H4 (cell line): ENCODE results near the gene ZBTB12. TPM values are rescaled to one million over a fixed set of nuclear protein-coding genes. Genes with fewer than 3 reads are reported as not detected.
"Not testable (repeated sequence)": the region's sequence is repeated elsewhere in the genome, so short reads cannot be mapped to it uniquely, and the experiment has no call there.

Source experiments
- DNase-seq: peaks from one replicate; pipeline ENCODE4 v3.0.0-alpha.2; 2015; ENCODE audit warnings: low spot score
- total RNA-seq: library from RNA; depleted of rRNA; stranded (reverse); fragments of >200 nt; shearing (Covaris generic); gene quantifications from 2 replicates; pipeline ENCODE4 v1.2.3, GENCODE V29; 2014

The ZBTB12 gene
- total RNA-seq, 1 experiment from 2014 or later, result 0.70 TPM

GRCh38 chr6:31922942-31923341, 21.1 kb upstream of the ZBTB12 start:
- DNase-seq, result no peak

GRCh38 chr6:31920811-31921210, 18.9 kb upstream of the ZBTB12 start:
- no peak for DNase-seq

GRCh38 chr6:31919624-31920303, 17.9 kb upstream of the ZBTB12 start:
- no peak for DNase-seq

GRCh38 chr6:31918069-31918720, 16.3 kb upstream of the ZBTB12 start:
- DNase-seq, result no peak

- DNase-seq, result no peak
Measured at GRCh38 chr6:31915756-31916155, 13.9 kb upstream of the ZBTB12 start.

- DNase-seq, result no peak
Measured at GRCh38 chr6:31915351-31915750, 13.5 kb upstream of the ZBTB12 start.

- no peak for DNase-seq
Measured at GRCh38 chr6:31911826-31912585, 10.1 kb upstream of the ZBTB12 start.

GRCh38 chr6:31909298-31909697, 7.4 kb upstream of the ZBTB12 start:
- not testable (repeated sequence) for DNase-seq

- DNase-seq, result no peak
Measured at GRCh38 chr6:31908791-31909190, 6.9 kb upstream of the ZBTB12 start.

- not testable (repeated sequence) for DNase-seq
Measured at GRCh38 chr6:31908255-31908654, 6.4 kb upstream of the ZBTB12 start.

GRCh38 chr6:31907158-31907813, 5.4 kb upstream of the ZBTB12 start:
- peak; percentile 90 for DNase-seq

GRCh38 chr6:31906727-31907126, 4.8 kb upstream of the ZBTB12 start:
- DNase-seq, result not testable (repeated sequence)

GRCh38 chr6:31906122-31906521, 4.2 kb upstream of the ZBTB12 start:
- DNase-seq, result no peak

GRCh38 chr6:31905041-31905440, 3.2 kb upstream of the ZBTB12 start:
- no peak for DNase-seq

GRCh38 chr6:31903957-31904356, 2.1 kb upstream of the ZBTB12 start:
- DNase-seq, result no peak

GRCh38 chr6:31901415-31901952, 402 bp downstream of the ZBTB12 start:
- DNase-seq, result peak; percentile 33

GRCh38 chr6:31900917-31901414, 920 bp downstream of the ZBTB12 start:
- DNase-seq, result no peak

- no peak for DNase-seq
Measured at GRCh38 chr6:31899882-31900722, 1.8 kb downstream of the ZBTB12 start.

GRCh38 chr6:31899215-31899614, 2.7 kb downstream of the ZBTB12 start:
- DNase-seq, result no peak

- peak; percentile 50 for DNase-seq
Measured at GRCh38 chr6:31898383-31899011, 3.4 kb downstream of the ZBTB12 start.
